Tibial nerve (tissue), 4 donors: ENCODE measurements around the gene SCAPER. TPM values are rescaled to one million over a fixed set of nuclear protein-coding genes. Genes with fewer than 3 reads are reported as not detected.

Experiments used
- DNase-seq, 2 donors: peaks; one replicate each; pipeline ENCODE4 v3.0.0-alpha.2; 2019; ENCODE audit warnings: low spot score in 2 of 2
- H3K27ac ChIP-seq, 4 donors: fragments of 200-600 bp; sonication (generic) in 3 of 4; one replicate each; pipeline ENCODE4 v1.5.1; 2017 to 2019; ENCODE audit warnings: mild to moderate bottlenecking in 1 of 4
- H3K27me3 ChIP-seq, 2 donors: fragments of 200-600 bp; sonication (generic) in 1 of 2; one replicate each; pipeline versions ENCODE4 v1.5.1 to v1.6.0; 2017 to 2019
- H3K36me3 ChIP-seq, 3 donors: fragments of 200-600 bp; sonication (generic); one replicate each; pipeline ENCODE4 v1.5.1; 2018 to 2019
- H3K4me1 ChIP-seq, 4 donors: fragments of 200-600 bp; sonication (generic) in 3 of 4; one replicate each; pipeline ENCODE4 v1.5.1; 2017 to 2019
- H3K4me3 ChIP-seq, 4 donors: fragments of 200-600 bp; sonication (generic) in 3 of 4; one replicate each; pipeline ENCODE4 v1.5.1; 2017 to 2019; ENCODE audit warnings: mild to moderate bottlenecking in 1 of 4, moderate library complexity in 1 of 4
- H3K9me3 ChIP-seq, 4 donors: fragments of 200-600 bp; sonication (generic) in 3 of 4; one replicate each; pipeline ENCODE4 v1.5.1; 2017 to 2019
- EP300 ChIP-seq, 2 donors: sonication (generic); formaldehyde crosslinking; IDR thresholded peaks; one replicate each; pipeline ENCODE4 v1.6.1; 2017; ENCODE audit warnings: antibody characterized with exemption in 2 of 2, mild to moderate bottlenecking in 1 of 2
- POLR2A ChIP-seq, 2 donors: fragments of 450-650 bp; IDR thresholded peaks; one replicate each; pipeline ENCODE4 v1.6.1; 2017; ENCODE audit warnings: antibody characterized with exemption in 2 of 2, mild to moderate bottlenecking in 2 of 2, moderate library complexity in 2 of 2
- WGBS, 2 donors: methylation state at CpG; one replicate each; pipeline ENCODE4 v1.1.5; 2018; 5-methylcytosine and 5-hydroxymethylcytosine counted together
- total RNA-seq, 4 donors: library from RNA; depleted of rRNA; stranded (reverse); fragments of >200 nt; gene quantifications; one replicate each; pipeline ENCODE4 v1.1.0, GENCODE V29; 2016
- TF ChIP-seq, protein P1 (sequence below), 5 experiments: fragments of 200-600 bp in 3 of 5; fragments of 450-650 bp in 2 of 5; sonication (generic) in 3 of 5; IDR thresholded peaks; one replicate each; pipeline ENCODE4 v1.5.1; 2016 to 2019; ENCODE audit warnings: antibody characterized with exemption in 5 of 5, mild to moderate bottlenecking in 3 of 5, moderate library complexity in 2 of 5

Gene SCAPER
- total RNA-seq, 4 donors from 2014 or later: 25.5 to 45.3 (median 37.3) TPM

DNA sequence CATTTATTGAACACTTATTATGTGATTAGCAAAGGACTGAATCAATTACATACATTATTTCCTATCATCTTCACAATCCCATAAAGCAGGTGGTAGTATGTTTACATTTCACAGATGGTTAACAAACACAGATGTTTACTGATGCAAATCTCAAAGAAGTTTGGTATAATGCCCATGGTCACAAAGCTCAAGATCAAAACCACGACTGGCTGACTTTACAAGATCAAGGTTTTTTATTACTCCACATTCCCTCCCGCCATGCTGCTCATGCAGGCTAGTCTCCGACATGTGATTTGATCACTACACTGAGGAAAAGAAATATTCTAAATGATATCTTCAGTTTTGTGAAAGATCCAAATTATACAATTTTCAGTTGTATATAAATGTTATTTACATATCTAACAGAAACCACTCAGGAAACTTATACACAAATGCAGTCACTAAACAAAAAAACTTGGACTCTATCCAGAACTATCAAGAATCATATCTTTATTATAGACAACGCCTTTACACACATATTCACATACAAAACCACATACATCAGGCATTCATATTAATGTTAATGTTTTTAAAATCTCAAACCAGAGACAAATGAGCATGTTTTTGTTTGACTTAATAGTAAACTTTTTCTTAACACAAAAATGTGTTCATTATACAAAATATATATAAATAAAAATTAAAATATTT lies 235.5 kb downstream of the SCAPER start:
- Histone ChIP-seq H3K9me3 (no peaks in the 10 kb centered on the region), H3K36me3 (peaks cover 0 to 13% (median 0%) of the 10 kb centered on the region in 3 donors), H3K27ac (no peak overlapping the region), H3K27me3 (no peaks in the 10 kb centered on the region), H3K4me3 (no peak overlapping the region), H3K4me1 (no peaks in the 10 kb centered on the region)
- TF ChIP-seq EP300 (IDR thresholded peaks at IDR 0.05): no peak
- TF ChIP-seq POLR2A (IDR thresholded peaks at IDR 0.05): no peak
- TF ChIP-seq, protein P1, sequence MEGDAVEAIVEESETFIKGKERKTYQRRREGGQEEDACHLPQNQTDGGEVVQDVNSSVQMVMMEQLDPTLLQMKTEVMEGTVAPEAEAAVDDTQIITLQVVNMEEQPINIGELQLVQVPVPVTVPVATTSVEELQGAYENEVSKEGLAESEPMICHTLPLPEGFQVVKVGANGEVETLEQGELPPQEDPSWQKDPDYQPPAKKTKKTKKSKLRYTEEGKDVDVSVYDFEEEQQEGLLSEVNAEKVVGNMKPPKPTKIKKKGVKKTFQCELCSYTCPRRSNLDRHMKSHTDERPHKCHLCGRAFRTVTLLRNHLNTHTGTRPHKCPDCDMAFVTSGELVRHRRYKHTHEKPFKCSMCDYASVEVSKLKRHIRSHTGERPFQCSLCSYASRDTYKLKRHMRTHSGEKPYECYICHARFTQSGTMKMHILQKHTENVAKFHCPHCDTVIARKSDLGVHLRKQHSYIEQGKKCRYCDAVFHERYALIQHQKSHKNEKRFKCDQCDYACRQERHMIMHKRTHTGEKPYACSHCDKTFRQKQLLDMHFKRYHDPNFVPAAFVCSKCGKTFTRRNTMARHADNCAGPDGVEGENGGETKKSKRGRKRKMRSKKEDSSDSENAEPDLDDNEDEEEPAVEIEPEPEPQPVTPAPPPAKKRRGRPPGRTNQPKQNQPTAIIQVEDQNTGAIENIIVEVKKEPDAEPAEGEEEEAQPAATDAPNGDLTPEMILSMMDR (IDR thresholded peaks at IDR 0.05): no peak
- no peak for DNase-seq
- 80 to 86% methylated on average over 4 of the region's 4 CpGs for WGBS, 2 donors

DNA sequence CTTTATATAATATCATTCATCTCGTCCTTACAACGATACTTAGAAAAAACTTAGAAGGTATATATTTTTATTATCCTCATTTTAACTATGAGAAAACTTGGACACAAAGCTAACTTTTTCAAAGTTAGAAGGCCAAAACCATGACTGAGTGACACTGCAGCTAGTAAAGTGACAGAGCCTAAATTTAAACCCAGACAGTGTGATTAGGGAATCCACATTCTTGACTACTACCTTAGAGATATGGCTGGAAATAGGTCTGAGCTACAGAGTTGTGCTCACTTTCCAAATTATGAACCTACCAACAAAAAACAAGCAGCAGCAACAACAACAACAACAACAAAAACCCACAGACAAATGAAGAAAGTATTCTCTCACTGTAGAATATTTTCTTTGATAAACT lies 236.2 kb downstream of the SCAPER start:
- WGBS, 2 donors: 95 to 98% methylated on average over 2 of the region's 2 CpGs
- TF ChIP-seq EP300 (IDR thresholded peaks at IDR 0.05): no peak
- no peaks in the 10 kb centered on the region for H3K27me3 ChIP-seq
- H3K27ac ChIP-seq: no peak overlapping the region
- H3K4me1 ChIP-seq: no peaks in the 10 kb centered on the region
- DNase-seq: no peak
- no peak overlapping the region for H3K4me3 ChIP-seq
- peaks cover 0 to 13% (median 0%) of the 10 kb centered on the region in 3 donors for H3K36me3 ChIP-seq
- no peaks in the 10 kb centered on the region for H3K9me3 ChIP-seq

DNA sequence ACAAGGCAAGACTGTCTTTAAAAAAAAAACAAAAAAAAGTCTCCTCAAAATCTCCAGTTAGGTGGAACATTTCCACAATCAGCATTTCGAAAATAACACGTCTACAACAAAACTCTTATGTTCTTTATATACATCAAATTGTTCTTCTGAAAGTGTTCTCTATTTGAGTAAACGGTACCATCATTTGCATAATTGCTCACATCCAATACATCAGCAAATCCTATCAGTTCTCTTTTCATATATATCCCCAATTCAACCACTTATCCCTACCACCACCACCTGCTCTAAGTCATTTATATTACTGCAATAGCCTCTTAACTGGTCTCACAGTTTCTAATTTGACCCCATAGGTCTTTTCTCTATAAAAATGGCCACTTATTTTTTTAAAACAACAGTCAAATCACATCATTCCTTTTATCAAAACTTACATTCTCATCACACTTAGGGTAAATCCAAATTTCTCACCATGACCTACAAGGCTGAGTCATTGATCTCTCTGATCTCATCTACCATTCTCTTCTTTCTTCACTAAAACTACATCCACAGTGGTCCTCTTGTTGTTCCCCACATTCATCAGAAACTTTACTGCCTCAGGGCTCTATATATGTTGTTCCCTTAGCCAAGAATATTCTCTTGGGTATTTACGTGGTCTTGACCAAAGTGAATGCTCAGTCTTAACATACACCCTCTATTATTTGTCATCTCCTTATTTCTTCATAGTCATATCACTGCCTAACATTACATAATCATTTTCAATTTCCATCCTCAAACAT lies 237.0 kb downstream of the SCAPER start:
- no peak for DNase-seq
- 90% methylated on average over 4 of the region's 4 CpGs for whole genome bisulfite sequencing, 2 donors
- H3K4me1 ChIP-seq: no peaks in the 10 kb centered on the region
- H3K27ac ChIP-seq: no peak overlapping the region
- no peak overlapping the region for H3K4me3 ChIP-seq
- no peaks in the 10 kb centered on the region for H3K9me3 ChIP-seq
- H3K27me3 ChIP-seq: no peaks in the 10 kb centered on the region
- H3K36me3 ChIP-seq: peaks cover 0 to 13% (median 0%) of the 10 kb centered on the region in 3 donors
- TF ChIP-seq POLR2A (IDR thresholded peaks at IDR 0.05) (no peak), EP300 (IDR thresholded peaks at IDR 0.05) (no peak)
- TF ChIP-seq, protein P1 (IDR thresholded peaks at IDR 0.05): no peak

DNA sequence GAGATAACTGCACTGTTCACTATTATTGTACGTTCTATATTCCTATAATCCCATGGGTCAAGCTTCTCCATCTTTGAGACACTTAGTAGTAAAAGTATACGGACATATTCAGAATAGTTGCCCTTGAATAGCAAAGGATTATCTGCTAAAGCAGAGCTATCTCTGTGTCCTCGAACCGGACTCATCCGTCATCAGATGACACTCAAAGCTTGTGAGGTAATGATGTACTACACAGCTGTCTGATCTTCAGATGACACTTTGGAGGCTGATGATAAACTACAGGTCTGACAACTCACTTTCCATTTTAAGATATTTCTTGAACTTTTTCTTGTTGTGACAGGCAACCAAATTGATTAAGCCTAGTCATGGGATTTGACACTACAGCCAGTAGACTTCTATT lies 240.2 kb downstream of the SCAPER start:
- Histone ChIP-seq H3K4me3 (no peak overlapping the region), H3K27me3 (no peaks in the 10 kb centered on the region), H3K9me3 (no peaks in the 10 kb centered on the region), H3K36me3 (peaks cover 0 to 35% (median 0%) of the 10 kb centered on the region in 3 donors), H3K4me1 (no peaks in the 10 kb centered on the region), H3K27ac (no peak overlapping the region)
- TF ChIP-seq, protein P1 (IDR thresholded peaks at IDR 0.05): no peak
- no peak for TF ChIP-seq POLR2A (IDR thresholded peaks at IDR 0.05)
- no peak for TF ChIP-seq EP300 (IDR thresholded peaks at IDR 0.05)
- 88 to 91% methylated on average over 5 of the region's 5 CpGs for WGBS, 2 donors
- no peak for DNase-seq

DNA sequence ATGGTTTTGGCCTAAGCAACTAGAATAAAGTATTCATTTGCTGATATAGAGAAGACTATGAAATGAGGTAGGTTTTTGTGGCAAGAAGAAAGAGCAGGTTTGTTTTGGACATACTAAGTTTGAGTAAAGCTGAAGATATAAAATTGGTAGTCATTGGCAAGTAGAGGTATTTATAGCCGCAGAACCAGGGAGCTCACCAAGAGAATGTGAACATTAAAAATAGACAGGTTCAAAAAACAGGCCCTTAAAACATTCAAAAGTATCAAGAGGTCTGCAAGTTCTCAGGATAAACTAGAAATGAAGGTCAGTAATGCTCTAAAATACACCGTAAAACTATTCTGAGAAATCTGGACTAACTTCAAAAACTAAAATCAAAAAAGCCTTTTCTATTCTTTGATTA lies 240.7 kb downstream of the SCAPER start:
- no peak overlapping the region for H3K4me3 ChIP-seq
- H3K9me3 ChIP-seq: no peaks in the 10 kb centered on the region
- no peak overlapping the region for H3K27ac ChIP-seq
- H3K36me3 ChIP-seq: peaks cover 0 to 40% (median 0%) of the 10 kb centered on the region in 3 donors
- no peaks in the 10 kb centered on the region for H3K27me3 ChIP-seq
- DNase-seq: no peak
- no peak for TF ChIP-seq EP300 (IDR thresholded peaks at IDR 0.05)
- no peak for TF ChIP-seq POLR2A (IDR thresholded peaks at IDR 0.05)
- TF ChIP-seq, protein P1 (IDR thresholded peaks at IDR 0.05): no peak
- no peaks in the 10 kb centered on the region for H3K4me1 ChIP-seq
- 80 to 92% methylated on average over 2 of the region's 2 CpGs for WGBS, 2 donors
